Stimulated activated naive CD4-positive, alpha-beta T cell (primary cell): Measurements from ENCODE around the gene MCTP1.

Experiments
- DNase-seq, 6 experiments: peaks; one replicate each; lab custom pipeline; 2025; lab: John Stamatoyannopoulos, UW

MCTP1 gene

DNA sequence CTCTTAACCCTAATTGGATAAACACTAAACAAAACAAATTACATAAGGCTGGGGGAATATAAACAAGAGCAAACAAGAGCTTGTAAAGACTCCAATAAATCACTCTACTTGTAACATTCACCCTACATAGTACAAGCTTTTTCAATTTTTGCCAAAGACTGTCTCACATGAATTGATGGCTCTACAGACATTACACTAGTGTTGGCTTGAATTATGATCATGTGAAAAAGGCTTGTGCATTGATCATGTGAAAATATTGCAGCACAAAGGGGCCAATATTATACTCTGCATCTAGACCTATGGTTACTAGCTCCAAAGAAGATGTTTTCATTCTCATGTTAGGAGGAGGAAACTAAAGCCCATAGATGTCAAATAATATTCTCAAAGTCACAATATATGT is 212.6 kb downstream of the MCTP1 start:
- no peak for DNase-seq

DNA sequence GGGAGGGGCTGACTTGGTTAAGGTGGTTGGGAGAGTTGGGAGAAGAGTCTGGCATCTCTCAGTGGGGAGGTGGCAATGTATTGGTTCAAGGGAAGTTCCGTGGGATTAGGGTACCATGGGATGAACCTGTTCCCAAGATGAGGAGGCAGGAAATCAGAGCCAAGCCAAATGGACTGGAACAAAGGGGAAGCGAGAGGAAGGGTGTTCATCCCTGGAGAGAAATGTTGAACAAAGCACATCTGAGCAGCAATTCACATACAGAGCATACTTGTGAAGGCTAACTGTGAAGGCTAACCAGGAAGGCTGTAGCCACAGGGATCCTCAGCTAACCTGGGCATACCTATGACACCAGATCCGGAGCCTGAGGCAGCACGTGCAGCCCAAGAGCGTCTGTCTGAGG is 214.0 kb downstream of the MCTP1 start:
- no peak for DNase-seq

DNA sequence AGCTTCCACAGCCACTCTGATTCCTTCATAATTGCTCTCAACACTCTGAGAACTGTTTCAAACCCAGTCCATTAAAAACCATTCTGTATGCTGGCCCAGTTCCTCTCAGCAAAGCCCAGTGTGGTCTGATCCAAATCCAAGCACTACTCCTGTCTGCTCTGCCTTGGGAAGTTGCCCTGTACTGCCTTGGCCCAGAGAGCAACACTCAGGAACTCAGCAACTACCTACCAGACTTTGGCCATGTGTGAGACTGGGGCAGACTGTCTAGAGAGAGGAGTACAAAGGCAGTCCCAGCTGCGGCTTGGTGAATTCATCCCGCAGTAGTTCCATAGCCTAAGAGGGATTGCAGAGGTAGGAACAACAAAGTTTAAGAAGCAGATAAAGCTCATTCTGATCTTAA is 214.4 kb downstream of the MCTP1 start:
- no peak for DNase-seq

DNA sequence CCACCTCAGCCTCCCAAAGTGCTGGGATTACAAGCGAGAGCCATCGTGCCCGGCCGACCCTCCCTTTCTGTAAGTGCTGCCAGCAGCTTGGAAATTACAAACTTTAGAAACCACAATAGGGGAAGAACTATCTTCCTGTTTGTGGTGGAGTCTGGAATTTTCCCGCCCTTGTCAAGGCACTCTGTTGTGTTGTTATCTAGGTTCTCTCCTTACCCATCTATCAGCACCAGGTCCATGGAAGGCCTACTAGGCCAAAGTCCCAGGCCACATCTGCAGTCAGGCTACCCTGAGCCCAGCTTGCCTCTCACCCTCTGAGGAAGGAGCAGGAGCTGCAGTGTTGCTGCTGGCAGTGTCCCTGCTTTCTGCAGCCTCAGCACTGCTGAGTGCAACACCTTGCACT is 214.9 kb downstream of the MCTP1 start:
- DNase-seq: no peak

DNA sequence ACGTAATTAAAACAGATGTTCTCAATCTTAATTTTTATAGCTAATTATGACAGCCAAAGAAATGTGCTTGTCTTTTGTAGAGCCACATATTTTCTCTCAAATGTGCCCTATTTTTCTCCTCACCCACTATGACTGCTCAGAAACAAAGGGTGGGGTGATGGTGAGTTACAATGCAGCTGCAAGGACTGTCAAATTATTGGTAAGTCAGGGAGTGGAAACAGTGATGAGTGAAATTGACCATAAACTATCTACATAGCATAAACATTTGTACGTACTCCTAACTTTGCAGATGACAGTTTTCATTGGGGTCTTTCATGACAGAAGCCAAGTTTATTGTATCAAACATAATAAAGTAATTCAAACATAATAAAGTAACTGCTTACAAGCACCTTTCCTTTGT is 215.9 kb downstream of the MCTP1 start:
- DNase-seq: no peak

DNA sequence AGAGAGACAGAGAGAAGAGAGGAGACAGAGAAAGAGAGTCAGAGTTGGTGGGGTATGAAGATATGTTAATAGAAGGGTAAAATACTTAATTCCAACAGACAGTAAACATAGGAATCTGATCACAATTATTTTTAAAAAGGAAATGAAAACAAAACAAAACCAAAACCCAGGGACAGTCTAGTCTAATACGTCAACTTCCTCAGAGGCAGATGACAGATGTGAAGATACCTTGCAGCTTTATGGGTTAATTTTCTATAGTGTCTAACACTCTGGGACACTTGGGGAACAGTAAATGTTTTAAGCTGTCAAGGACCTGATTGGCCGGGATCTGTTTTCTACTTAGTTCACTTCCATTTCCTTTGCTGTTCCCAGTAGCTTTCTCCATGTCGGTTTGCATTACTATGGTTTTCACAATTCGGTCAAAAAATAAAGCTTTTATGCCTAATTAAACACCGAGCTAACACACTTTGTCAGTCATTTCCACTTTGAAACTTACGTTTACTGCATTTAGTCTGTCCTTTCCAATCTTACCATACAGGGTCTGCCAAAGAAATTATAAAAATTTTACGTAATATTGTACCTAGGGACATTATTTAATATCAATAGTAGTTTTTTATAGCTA is 216.5 kb downstream of the MCTP1 start:
- no peak for DNase-seq

DNA sequence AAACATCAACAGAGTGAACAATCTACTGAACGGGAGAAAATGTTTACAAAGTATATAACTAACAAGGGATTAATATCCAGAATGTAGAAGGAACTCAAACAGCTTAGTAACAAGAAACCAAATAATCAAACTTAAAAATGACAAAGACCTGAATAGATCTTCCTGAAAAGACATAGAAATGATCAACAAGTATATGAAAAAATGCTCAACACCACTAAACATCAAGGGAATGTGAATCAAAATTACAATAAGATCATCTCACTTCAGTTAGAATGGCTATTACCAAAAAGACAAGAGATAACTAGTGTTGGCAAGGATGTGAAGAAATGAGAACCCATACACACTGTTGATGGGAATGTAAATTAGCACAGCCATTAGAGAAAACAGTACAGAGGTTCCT is 218.8 kb downstream of the MCTP1 start:
- DNase-seq: no peak

DNA sequence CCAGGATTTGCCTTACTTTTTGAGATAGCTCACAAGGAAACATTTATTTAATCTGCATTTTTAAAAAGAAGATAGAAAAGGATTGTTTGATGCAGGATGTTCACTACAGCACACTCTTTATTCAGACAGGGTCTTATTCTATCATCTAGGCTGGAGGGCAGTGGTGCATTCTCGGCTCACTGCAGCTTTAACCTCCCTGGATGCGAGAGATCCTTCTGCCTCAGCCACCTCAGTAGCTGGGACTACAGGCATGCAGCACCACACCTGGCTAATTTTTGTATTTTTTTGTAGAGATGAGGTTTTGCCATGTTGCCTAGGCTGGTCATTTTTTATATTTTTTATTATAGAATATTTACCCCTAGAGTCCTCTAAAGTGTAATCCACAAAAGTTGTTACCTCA is 221.4 kb downstream of the MCTP1 start:
- no peak for DNase-seq

DNA sequence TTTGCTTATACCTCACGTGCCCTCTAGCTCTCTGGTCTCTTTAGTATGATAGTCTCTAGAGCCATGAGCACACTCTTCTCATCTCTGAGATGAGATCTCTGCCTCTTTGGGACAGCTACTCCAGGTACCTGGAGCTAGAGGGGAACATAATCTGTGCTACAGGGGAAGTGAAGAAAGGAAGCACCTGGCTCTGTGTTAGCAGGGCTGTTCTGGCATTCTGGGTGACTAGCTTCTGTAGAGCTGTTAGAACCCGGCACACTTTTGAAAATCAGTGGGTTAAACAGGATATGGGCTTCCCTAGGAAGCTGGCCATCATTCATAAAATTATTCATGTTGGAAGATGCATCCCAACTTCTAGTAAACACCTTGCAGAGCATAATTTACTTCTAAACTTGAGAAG is 224.8 kb downstream of the MCTP1 start:
- DNase-seq: no peak

DNA sequence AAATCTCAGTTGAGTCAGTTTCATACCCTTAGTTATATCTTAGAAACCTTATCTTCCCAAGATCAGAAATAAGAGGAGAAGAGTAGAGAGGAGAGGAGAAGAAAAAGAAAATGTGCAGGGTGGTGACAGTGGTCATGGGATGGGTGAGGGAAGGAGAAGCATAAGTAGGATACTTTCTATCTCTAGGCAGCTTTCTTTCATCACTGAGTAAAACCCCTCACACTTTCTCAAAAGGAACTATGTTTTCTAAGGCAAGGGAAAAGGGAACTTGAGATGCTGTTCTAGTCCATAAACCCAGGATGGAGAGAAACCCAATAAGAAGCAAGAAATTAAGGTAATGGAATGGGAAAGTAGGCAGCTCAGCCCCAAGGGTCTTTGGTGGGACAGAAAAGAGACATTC is 225.3 kb downstream of the MCTP1 start:
- no peak for DNase-seq

DNA sequence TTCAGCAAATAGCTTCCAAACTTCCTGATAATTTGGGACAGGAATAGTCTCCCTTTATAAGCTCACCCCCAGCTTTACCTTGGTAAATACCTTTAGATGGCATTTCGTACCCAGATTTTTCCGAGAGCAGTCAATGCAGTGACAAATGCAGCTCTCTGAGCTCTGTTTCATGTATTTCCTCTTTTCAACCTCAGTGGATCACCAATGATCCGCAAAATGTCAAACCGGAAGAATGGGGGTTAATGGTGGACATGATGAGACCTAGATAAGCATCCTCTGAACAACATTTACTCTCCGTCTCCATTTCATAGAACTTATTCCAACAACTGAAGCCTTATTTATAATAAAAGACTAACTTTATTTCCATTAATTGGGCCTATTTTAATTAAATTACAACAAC is 227.3 kb downstream of the MCTP1 start:
- DNase-seq: no peak

DNA sequence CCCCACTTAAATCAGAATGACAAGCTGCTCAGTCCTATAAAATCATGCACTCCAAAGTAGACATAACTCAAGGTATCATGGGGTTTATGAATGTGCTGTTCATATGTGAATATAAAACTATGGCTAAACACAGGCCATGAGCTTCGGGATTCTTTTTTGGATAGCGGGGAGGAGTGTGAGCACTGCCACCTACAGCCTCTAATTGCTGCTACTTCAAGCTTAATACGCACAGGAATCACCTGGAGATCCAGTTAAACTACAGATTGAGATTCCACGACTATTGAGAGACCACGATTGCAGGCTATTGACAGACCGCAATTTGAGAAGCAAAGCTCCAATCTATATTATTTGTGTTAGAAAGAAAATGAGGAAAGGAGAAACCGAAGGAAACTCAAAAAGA is 231.6 kb downstream of the MCTP1 start:
- no peak for DNase-seq

DNA sequence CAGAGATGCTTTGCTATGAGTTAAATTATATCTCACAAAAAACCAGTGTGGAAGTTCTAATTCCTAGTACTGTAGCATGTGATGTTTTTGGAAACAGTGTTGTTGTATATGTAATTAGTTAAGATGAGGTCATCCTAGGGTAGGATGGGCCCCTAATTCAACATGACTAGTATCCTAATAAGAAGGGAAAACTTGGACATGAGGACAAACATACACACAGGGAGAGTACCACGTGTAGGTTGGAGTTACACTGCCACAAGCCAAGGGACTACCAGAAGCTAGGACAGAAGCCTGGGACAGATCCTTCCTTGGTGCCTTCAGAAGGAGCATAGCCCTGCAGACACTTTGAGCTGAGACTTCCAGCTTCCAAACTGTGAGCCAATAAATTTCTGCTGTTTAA is 234.2 kb downstream of the MCTP1 start:
- DNase-seq: no peak

DNA sequence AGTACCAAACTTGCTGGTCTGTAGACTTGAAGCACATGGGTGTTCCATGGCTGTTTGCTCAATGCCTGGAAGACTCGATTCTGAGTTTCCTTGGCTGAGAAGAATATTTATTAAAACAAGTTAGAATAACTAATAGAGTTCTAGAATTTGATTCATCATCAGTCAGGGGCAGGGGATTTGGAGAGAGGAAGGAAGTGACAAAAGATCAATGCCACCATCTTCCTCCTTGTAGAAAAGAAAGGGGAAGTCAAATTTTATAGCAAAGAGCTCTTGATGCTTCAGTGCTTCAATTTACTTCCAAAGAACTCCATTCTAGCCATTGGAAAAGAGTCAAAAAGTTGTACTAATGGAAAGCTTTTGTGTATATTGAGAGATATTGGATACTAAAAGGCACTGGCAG is 236.3 kb downstream of the MCTP1 start:
- no peak for DNase-seq

DNA sequence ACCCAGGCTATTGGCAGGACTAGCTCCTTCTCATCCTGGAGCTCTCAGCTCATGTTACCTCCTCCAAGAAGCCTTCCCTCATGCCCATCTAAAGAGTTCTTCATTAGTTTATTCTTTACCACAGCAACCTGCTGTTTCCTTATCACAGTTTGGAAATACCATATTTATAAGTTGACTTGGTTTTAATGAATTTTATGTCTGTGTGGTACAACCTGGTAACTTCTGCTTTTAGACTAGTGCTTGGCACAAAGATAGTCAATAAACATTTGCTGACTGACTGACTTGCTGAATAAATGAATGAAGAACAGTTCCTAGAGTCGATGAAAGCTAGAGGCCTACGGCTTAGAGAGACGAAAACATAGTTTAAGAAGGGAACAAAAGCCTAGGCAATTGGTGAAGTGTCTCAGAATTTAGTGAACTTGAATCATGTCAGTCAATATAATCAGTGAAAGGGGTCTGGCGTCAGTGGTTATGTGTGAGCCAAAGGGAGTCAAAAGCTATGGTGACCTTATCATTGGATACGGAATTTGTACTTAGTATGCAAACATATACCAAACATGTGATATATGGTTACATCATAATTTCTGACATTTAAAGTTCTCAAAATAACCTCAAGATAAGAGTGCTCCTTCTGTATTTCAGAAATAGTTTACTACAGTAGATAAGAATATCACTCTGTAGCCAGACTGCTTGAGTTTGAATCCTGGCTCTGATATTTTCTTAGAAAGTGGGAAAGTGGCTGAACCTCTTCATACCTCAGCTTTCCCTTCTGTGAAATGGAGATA is 239.5 kb downstream of the MCTP1 start:
- no peak for DNase-seq

DNA sequence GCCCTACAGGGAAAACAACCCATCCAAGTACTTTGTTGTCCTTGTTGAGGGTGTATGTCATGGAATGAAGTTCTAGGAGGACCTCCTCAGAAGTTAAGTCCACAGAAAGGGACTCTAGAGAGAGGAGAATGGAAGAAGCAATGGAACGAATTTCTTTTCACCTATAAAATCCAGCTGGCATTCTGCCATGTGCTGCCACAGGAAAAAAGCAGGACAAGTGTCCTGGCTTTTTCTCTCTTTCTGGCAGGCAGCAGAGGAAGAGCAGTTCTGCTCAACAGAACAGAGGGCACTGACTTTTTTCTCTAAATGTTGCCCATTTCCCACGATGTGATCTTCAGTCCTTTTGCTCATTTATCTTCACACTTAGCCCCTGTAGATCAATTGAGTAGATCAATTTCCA is 240.8 kb downstream of the MCTP1 start:
- no peak for DNase-seq

DNA sequence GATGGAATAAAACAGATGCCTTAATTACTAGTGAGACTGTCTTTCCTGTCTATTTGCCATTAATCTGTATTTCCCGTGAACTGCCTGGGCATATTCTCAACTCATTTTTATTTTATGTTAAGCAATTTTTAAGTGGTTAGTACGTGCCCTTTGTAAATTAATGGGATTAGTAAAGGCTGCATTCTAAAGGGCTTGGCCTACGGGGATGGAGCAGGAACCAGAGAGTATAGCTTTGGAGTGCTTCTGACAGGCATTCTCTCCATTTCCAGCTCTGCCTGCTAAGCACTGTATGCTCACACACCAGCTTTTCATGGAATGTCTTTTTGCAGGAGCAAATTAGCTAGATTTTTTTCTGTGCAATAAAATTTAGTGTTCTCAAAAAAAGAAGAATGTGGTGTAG is 241.2 kb downstream of the MCTP1 start:
- DNase-seq: no peak

DNA sequence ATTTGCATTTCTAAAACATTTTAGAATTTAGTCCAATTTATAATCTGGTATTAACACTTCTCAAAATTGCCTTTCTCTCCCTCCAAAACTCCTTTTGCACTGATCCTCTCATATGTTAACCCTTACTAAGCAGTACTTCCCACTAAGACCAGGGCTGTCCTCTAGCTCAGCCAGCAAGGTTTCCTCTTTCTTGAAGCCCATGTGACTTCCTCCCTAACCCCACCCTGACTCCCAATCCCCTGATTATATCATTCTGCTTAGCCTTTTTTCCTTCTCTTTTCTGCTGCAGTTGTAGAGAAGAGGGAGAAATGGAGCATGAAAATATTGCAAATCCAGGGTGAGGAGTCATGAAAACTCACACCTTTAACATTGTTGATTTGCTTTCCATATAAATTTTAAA is 241.7 kb downstream of the MCTP1 start:
- DNase-seq: no peak

DNA sequence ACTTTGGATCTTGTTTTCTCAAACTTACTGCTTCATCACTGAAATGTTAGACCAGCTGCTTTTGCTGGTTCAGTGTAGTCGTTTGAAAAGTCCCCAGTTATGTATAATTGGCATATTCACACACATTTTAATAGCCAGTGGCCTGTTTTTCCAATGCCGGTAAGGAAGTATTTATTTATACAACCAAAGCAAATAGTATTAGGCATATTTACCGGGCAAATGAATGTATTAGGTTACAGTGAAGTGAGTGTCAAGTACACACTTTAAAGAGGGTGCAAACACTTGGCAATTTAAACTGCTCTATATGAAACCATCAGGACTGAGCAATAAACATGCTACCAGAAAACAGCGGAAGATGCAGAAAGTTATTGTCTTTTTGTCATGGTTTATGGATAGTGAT is 242.9 kb downstream of the MCTP1 start:
- no peak for DNase-seq

DNA sequence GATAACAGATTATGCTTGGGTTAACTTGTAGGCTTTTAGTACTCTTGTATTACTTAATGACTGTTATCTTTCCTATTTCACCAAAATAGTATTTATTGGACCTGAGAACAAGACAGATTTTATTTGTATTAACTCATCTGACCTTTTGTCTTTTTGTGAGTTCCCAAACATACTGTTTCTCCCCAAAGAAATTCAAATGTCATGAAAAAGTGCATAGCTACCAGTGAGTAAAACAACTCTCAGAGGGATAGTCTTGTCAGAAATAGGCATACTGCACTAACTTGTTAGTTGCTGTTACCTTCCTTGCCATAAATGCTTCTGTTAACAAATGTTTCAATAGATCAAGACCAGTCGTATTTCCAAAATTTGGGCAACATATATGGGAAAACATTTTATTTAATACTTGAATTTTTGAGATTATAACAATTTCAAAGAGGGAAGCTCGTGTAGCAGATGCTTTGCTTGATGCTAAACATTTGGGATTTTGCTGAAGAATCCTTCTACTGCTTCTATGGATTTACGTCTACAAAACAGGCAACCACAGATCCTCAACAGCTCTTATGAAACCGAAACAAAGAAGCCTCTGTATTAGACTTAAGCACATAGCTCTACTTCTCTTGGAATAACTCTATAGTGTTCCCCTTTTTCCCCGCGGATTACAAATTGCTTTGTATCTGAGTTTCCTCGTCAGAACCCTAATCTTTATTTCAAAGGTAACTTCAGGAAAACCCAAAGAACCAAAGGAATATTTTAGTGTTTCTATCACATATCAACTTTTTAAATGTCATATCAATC is 248.8 kb downstream of the MCTP1 start:
- no peak for DNase-seq

DNA sequence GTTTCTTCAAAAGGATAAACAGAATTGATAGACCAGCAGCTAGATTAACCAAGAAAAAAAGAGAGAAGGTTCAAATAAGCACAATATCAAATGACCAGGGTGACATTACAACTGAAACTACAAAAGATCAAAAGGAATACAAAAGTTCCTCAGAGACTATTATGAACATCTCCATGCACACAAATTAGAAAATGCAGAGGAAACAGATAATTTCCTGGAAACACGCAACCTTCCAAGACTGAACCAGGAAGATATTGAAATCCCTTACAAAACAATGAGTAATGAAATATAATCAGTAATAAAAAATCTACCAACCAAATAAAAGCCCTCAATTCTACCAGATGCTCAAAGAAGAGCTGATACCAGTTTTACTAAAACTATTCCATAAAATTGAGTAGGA is 252.1 kb downstream of the MCTP1 start:
- no peak for DNase-seq

DNA sequence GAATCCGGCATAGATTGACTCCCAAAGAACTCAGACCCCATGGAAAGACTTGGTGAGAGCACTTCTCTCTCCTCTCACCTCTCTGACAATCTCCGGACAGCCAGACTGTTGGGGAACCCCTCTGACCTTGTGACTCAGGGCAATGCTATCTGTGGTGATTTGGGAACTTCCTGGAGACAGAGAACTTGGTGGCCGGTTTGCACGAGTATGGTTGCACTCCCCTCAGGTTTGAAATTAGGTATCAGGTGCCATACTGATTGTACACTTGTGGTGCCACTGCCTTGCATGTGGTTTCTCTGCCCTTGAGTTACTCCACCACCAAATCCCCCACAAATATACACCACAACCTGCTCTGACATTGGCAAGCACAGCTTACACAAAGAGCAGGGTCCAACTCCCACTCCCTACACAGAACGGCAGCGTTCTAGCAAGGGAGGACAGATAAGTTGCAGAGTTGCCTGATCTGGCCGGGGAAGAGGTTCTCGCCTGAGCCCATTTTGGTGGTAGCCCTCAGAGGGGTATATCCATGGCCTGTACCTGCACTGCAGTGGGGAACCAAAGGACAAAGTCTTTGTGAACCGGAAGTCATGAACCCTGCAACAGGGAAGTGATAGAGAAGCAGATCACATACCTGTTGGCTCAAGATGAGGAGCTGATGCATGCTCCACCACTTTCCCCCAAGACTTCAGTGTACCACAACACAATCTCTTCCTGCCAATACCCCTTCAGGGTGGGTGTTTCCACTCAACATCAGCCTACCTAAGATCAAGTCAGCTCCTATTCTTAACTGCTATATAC is 255.1 kb downstream of the MCTP1 start:
- DNase-seq: no peak
